Embryonic facial prominence (tissue), 1 donor: ENCODE measurements around the gene CNPY1.
"Not testable (repeated sequence)": the region's sequence is repeated elsewhere in the genome, so short reads cannot be mapped to it uniquely, and the experiment has no call there.

ENCODE experiments used
- DNase-seq: peaks from one replicate; pipeline ENCODE4 v3.0.0-alpha.2; 2016; ENCODE audit errors: extremely low spot score

CNPY1 gene

DNA sequence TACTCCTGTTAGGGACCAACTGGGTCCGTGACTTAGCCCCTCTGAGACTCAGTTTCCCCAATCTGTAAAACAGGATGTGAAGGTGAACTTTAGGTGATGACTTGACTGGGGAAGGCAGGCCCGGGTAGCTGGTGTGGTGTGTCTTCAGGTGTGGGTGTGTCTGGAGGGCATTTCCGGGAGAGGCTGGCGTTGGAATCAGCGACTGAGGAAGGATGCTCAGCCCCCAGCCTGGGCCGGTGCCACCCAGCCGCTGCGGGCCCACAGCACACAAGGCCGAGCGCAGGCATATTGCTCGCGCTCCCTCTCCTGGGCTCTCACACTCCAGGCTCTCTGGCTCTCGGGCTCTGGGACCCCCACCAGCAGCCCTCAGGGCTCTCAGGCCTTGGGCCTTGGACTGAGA is 31.7 kb upstream of the CNPY1 start:
- no peak for DNase-seq

GRCh38 chr7:155577509-155577905 is 31.1 kb upstream of the CNPY1 start:
- DNase-seq: no peak

DNA sequence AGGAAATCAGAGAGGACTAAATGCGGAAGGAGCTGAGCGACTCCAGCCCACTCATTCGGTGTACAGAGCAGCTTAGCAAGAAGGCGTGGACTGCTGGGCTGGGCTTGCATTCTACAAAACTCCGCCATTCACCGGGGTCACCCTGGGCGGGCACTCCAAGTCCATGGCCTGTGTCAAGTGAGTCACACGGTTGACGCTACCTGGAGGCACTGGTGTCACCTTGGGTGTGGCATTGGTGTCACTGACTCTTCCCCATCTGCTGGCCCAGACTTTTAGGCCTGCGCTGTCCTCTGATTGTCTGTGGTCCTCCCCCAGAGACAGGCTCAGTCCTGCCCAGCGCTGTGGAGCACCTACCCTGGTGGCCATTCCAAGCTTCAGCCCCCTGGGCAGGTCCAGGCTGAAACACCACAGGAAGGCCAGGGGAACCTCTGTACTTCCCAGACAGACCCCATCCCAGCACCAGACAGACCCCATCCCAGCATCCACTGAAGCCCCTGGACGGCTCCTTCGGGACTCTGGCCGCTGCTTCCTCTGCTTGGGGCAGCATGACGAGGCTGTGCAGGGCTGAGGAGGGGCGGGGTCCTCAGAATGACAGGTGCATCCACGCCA is 30.6 kb upstream of the CNPY1 start:
- no peak for DNase-seq

- DNase-seq: no peak
Measured at GRCh38 chr7:155576416-155576815, 30.1 kb upstream of the CNPY1 start.

- no peak for DNase-seq
Measured at GRCh38 chr7:155574556-155575290, 28.4 kb upstream of the CNPY1 start.

DNA sequence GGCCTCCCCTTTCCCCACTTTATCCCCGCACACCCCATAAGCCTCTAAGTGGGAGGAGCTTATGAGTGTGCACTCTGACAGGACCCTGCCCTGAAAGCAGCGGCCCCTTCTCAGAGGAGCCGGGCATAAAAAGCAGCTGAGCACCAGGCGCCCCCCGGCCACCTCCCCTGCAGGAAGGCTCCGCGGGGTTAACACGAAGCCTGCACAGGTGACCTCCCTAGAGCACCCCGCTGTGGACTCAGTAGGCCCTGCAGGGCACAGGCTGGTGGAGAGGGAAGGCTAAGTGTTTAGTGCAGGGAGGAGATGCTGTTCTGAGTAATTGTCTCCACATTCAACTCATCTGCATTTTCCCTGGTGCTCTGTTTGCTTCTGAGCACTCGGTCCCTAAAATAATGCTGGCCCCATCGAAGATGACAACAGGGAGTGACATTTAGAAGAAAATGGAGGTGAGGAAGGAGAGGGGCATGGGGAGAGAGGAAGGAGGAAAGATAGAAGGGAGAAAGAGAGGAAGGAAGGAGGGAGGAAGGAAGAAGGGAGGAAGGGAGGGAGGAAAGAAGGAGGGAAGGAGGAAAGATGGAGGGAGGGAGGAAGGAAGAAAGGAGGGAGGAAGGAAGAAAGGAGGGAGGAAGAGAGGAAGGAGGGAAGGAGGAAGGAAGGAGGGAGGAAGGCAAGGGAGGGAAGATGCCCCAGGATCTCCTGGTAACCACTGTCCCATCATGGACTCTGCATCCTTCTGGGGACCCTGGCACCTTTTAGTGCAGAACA is 25.4 kb upstream of the CNPY1 start:
- DNase-seq: no peak

- DNase-seq: no peak
Measured at GRCh38 chr7:155570991-155571390, 24.6 kb upstream of the CNPY1 start.

GRCh38 chr7:155570171-155570958 is 24.0 kb upstream of the CNPY1 start:
- DNase-seq: no peak

DNA sequence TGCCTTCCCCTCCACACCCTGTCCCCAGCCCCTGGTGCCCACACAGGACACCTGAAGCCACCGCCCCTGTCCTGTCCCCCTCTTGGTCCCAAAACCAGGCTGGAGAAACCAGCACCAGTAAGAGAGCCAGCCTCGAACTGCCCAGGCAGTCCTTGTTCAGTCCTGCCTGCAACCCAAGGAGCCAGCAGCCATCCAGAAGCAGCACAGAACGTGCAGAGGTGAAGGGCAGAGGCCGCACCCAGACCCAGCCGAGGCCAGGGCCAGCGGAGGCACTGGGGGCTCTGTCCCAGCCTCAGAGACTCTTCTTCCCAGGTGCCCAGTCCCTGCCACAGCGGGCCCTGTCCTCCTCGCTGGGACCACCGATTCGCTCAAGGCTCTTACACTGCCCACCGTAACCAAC is 23.3 kb upstream of the CNPY1 start:
- no peak for DNase-seq

GRCh38 chr7:155568842-155569494 is 22.6 kb upstream of the CNPY1 start:
- DNase-seq: no peak

GRCh38 chr7:155568333-155568660 is 21.9 kb upstream of the CNPY1 start:
- DNase-seq: no peak

GRCh38 chr7:155567646-155568332 is 21.4 kb upstream of the CNPY1 start:
- no peak for DNase-seq

DNA sequence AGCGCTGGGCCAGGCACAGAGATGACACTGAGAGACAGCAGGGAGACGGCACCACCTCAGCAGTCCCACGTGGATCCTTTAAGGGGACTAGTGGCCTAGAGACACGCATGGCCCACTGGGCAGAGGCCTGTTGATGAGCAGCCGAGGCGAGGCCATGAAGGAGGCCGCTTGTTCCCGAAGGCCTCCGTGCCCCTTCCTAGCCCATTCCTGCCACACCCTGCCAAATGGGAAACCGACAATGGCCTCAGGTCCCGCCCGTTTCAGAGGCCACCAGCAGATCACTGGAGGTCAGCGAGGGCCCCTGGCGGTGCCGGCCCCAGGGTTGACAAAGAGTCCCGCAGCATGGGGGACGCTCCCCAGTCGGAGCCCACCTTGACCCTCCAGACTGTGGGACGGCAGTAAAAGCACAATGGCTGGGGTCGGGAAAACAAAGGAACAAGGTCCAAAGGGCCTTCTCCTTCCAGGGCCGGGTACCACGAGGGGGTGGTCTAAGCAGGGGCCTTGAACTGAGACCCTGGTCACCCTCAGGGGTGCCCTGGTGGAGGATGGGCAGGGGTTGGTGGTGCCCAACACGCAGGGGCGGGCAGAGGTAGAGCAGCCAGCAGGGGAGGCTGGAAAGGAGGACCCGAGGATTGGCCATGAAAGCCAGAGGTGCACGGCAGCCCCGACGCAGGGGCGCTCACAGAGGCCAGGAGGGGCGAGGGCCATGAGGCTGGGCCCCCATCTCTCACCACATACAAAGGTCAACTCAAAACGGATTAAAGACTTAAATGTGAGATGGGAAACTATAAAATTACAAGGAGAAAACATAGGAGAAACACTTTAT is 19.9 kb upstream of the CNPY1 start:
- no peak for DNase-seq

GRCh38 chr7:155565596-155565995 is 19.2 kb upstream of the CNPY1 start:
- no peak for DNase-seq

DNA sequence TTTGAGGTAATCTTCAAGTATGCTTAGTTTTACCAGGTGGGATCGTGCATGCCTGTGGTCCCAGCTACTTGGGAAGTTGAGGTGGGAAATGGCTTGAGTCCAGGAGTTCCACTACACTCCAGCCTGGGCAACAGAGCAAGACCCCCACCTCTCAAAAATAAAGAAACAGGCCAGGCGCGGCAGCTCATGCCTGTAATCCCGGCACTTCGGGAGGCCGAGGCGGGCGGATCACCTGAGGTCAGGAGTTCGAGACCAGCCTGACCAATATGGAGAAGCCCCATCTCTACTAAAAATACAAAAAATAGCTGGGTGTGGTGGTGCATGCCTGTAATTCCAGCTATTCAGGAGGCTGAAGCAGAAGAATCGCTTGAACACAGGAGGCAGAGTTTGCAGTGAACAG is 16.6 kb upstream of the CNPY1 start:
- not testable (repeated sequence) for DNase-seq

- DNase-seq: no peak
Measured at GRCh38 chr7:155562106-155562505, 15.7 kb upstream of the CNPY1 start.

- no peak for DNase-seq
Measured at GRCh38 chr7:155560982-155561686, 14.8 kb upstream of the CNPY1 start.

GRCh38 chr7:155560196-155560885 is 14.0 kb upstream of the CNPY1 start:
- no peak for DNase-seq

GRCh38 chr7:155559519-155560108 is 13.3 kb upstream of the CNPY1 start:
- no peak for DNase-seq
